HEK293T (cell line): Measurements from ENCODE around the gene PLA2G2D.

Source experiments
- BHLHE40 ChIP-seq: fragments of 450-650 bp; IDR thresholded peaks from 2 replicates; pipeline ENCODE4 v1.6.1; 2016; ENCODE audit warnings: mild to moderate bottlenecking, moderate library complexity, borderline replicate concordance
- ELF4 ChIP-seq: fragments of 450-650 bp; IDR thresholded peaks from 2 replicates; pipeline ENCODE4 v1.6.1; 2017; ENCODE audit warnings: antibody characterized with exemption
- FOXM1 ChIP-seq: fragments of 450-650 bp; IDR thresholded peaks from 2 replicates; pipeline ENCODE4 v1.6.1; 2017; ENCODE audit warnings: mild to moderate bottlenecking, borderline replicate concordance
- HDGF ChIP-seq: fragments of 450-650 bp; IDR thresholded peaks from 2 replicates; pipeline ENCODE4 v1.6.1; 2017; ENCODE audit warnings: antibody characterized with exemption, borderline replicate concordance
- SUZ12 ChIP-seq: fragments of 450-650 bp; IDR thresholded peaks from 2 replicates; pipeline ENCODE4 v1.6.1; 2016; ENCODE audit warnings: mild to moderate bottlenecking

DNA sequence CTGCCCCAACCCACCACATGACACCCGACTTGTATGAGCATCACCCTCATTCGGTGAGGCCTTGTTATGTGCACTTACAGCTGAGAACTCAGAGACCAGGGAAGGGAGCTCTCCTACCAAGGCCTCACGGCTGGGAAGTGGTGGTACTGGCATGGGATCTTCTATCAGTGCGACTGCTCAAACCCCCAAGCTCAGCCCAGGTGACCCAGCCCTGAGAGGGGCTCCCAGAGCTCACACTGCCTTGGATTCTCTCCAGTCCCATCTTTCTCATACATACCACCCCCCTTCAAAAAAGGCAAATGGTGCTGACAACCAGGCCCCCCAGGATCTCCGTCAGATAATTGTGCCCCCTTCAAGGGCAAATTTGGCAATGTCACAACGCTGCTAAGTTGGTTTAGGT lies 19.0 kb upstream of the PLA2G2D start:
- TF ChIP-seq FOXM1: no peak
- TF ChIP-seq SUZ12: no peak
- TF ChIP-seq ELF4: no peak
- no peak for TF ChIP-seq HDGF
- TF ChIP-seq BHLHE40: no peak
